Sigmoid colon (tissue), 3 donors: ENCODE data around the gene CDK14.

Source experiments
- CTCF ChIP-seq, 4 experiments: fragments of 450-650 bp in 3 of 4; fragments of 200-600 bp in 1 of 4; IDR thresholded peaks; one replicate each; pipeline ENCODE4 v1.5.1; 2016 to 2019; ENCODE audit warnings: antibody characterized with exemption in 4 of 4, mild to moderate bottlenecking in 3 of 4, moderate library complexity in 2 of 4
- POLR2A ChIP-seq, 2 donors: fragments of 450-650 bp; IDR thresholded peaks; one replicate each; pipeline ENCODE4 v1.6.1; 2016; ENCODE audit warnings: antibody characterized with exemption in 2 of 2, mild to moderate bottlenecking in 2 of 2, moderate library complexity in 2 of 2

- TF ChIP-seq CTCF (IDR thresholded peaks at IDR 0.05) (no peak), POLR2A (IDR thresholded peaks at IDR 0.05) (no peak)
Measured at GRCh38 chr7:91080351-91080750, 484.2 kb downstream of the CDK14 start.
